Measurements from ENCODE around the gene BRD7.
"Not testable (repeated sequence)": the region's sequence is repeated elsewhere in the genome, so short reads cannot be mapped to it uniquely, and the experiment has no call there.

Gene BRD7

GRCh38 chr16:50359626-50360025, 9.2 kb downstream of the BRD7 start:
- no peak for DNase-seq (ENCODE audit: low read depth in 2 of 2)

- DNase-seq (ENCODE audit: low read depth in 2 of 2): no peak
Observed at GRCh38 chr16:50354629-50355456, 13.9 kb downstream of the BRD7 start.

- no peak for DNase-seq (ENCODE audit: low read depth in 2 of 2)
Observed at GRCh38 chr16:50354082-50354481, 14.7 kb downstream of the BRD7 start.

- no peak for DNase-seq (ENCODE audit: low read depth in 2 of 2)
Observed at GRCh38 chr16:50351952-50352351, 16.8 kb downstream of the BRD7 start.

- no peak for DNase-seq (ENCODE audit: low read depth in 2 of 2)
Observed at GRCh38 chr16:50351116-50351515, 17.7 kb downstream of the BRD7 start.

GRCh38 chr16:50345210-50345609, 23.6 kb downstream of the BRD7 start:
- not testable (repeated sequence) for DNase-seq (ENCODE audit: low read depth in 2 of 2)

DNA sequence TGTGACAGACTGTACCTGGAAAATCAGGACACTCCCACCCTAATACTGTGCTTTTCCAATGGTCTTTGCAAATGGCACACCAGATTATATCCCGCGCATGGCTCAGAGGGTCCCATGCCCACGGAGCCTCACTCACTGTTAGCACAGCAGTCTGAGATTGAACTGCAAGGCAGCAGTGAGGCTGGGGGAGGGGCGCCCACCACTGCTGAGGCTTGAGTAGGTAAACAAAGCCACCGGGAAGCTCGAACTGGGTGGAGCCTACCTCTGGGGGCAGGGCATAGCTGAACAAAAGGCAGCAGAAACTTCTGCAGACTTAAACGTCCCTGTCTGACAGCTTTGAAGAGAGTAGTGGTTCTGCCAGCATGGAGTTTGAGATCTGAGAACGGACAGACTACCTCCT, 25.2 kb downstream of the BRD7 start:
- not testable (repeated sequence) for DNase-seq (ENCODE audit: low read depth in 2 of 2)

GRCh38 chr16:50340578-50340977, 28.2 kb downstream of the BRD7 start:
- no peak for DNase-seq (ENCODE audit: low read depth in 2 of 2)

GRCh38 chr16:50338371-50339231, 30.2 kb downstream of the BRD7 start:
- no peak for DNase-seq (ENCODE audit: low read depth in 2 of 2)

DNA sequence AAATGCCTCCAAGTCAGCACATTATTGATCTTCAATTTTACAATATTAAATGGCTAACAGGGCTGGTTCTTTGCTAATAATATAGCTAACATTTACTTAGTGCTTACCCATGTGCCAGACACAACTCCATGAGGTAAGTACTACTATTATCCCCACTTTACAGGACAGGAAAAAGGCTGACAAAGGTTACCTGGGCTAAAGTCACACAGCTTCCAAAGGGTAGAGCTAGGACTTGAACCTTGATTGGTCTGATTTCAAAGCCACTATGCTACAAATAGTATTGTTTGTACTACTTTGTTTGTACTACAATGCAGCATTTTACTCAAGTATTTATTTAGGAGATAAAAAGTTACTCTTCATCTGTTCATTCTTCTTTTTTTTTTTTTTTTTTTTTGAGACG, 31.9 kb downstream of the BRD7 start:
- DNase-seq (ENCODE audit: low read depth in 2 of 2): no peak

- no peak for DNase-seq (ENCODE audit: low read depth in 2 of 2)
Observed at GRCh38 chr16:50335196-50335958, 33.4 kb downstream of the BRD7 start.

GRCh38 chr16:50334106-50334975, 34.4 kb downstream of the BRD7 start:
- no peak for DNase-seq (ENCODE audit: low read depth in 2 of 2)

- DNase-seq (ENCODE audit: low read depth in 2 of 2): no peak
Observed at GRCh38 chr16:50332599-50332998, 36.2 kb downstream of the BRD7 start.

DNA sequence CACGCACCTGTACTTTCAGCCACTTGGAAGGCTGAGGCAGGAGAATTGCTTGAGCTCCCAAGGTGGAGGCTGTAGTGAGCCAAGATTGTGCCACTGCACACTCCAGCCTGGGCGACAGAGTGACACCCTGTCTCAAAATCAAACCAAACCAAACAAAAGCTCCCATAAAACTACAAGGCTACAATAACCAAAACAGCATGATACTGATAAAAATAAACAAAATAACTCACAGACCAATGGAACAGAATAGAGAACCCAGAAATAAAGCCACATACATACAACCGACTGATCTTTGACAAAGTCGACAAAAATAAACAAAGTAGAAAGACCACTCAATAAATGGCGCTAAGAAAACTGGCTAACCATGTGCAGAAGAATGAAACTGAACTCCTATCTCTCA, 37.2 kb downstream of the BRD7 start:
- no peak for DNase-seq (ENCODE audit: low read depth in 2 of 2)

DNA sequence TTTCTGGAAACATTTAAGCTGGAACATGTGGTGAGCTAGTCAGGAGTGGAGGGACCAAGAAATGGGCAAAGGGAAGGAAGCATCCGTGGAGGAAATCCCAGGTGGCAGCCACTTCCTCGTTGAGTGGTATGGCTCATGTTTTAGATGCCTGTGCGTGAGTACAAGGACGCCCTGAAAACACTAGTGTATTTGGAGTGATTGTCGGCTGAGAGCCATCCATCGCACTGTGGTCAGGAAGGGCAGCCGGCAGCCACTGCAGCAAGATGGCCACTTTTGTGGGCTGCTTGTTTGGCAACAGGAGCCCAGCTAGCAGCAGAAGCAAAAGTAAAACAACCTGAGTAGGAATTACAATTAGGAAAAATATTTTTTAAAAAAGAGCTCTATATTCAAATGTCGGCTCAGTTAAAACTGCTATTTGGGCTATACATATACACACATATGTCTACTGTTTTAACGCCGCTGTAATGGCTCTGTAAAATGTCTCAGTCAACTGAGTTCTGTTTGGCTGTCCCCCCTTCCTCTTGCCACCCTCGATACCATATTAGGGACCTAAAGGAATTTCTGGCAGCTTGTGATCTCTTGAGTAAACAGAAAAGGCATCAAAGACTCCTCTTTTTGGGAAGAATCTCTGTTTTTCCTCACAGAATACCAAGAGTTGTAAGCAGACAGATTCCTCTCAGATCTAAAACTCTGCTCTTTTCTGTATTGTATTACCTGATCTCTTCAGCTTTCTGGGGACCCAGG, 39.2 kb downstream of the BRD7 start:
- DNase-seq (ENCODE audit: low read depth in 2 of 2): no peak

- DNase-seq (ENCODE audit: low read depth in 2 of 2): no peak
Observed at GRCh38 chr16:50326835-50327465, 41.8 kb downstream of the BRD7 start.

GRCh38 chr16:50326264-50326663, 42.5 kb downstream of the BRD7 start:
- DNase-seq (ENCODE audit: low read depth in 2 of 2): no peak

GRCh38 chr16:50324345-50324744, 44.4 kb downstream of the BRD7 start:
- DNase-seq (ENCODE audit: low read depth in 2 of 2): no peak

GRCh38 chr16:50323335-50324011, 45.3 kb downstream of the BRD7 start:
- DNase-seq (ENCODE audit: low read depth in 2 of 2): peak; percentile 22 to 26
